ENCODE measurements around the gene SOX6.

DNA sequence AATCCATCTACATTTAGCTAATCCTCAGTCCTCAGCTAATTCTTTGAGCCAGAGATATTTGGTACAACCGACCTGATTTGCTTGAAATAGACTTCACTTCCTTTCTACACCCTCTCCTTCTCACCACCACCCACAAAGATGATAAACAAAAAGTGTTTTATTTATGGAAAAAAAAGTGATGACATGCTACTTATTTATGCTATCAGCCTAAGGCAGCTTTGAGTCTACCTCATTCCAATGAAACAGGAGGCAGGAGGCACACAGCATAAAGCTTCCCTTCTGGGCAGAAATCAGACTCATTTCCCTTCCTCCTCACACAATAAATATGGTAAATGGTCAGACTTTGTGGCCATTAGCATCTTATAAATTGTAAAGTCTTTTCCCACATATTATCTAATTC is 325.7 kb downstream of the SOX6 start:
- no peak for TF ChIP-seq CTCF (IDR thresholded peaks at IDR 0.05)
- no peak for TF ChIP-seq ZFX (IDR thresholded peaks at IDR 0.05; ENCODE audit: borderline replicate concordance)

All from 22Rv1 (cell line).